ENCODE measurements around the gene ZNF891.

The ZNF891 gene

DNA sequence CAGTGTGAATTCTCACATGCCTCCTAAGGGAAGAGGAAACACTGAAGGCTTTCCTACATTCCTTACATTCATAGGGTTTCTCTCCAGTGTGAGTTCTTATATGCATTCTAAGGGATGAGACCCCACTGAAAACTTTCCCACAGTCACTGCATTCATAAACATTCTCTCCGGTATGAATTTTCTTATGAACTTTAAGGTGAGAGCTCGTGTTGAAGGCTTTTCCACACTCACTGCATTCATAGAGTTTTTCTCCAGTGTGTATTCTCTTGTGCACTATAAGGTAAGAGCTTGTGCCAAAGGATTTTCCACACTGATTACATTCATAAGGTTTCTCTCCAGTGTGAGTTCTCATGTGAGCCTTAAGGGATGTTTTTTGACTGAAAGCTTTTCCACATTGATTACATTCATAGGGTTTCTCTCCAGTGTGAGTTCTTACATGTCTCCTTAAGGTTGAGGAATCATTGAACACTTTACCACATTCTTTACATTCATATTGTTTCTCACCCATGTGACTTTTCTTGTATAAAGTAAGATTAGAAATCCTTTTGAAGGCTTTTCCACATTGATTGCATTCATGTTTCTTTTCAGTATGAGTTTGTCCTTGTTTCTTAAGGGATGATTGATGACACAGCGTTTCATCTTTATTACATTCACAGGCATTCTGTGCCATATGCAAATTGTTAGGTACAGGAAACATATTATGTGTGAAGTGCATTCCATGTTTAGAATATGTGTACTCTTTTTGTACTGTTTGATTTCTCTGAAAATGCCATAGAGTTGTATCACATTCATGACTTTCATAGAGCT, 9.5 kb downstream of the ZNF891 start:
- no peak for DNase-seq
- Mint-ChIP-seq H3K4me1 (no peaks in the 10 kb centered on the region), H3K4me3 (no peak overlapping the region), H3K27ac (no peak overlapping the region), H3K9me3 (peaks cover 99% of the 10 kb centered on the region), H3K36me3 (ENCODE audit: low read depth) (peaks cover 100% of the 10 kb centered on the region), H3K27me3 (ENCODE audit: low read depth, poor library complexity) (peaks cover 6% of the 10 kb centered on the region)
- TF ChIP-seq, protein P1, sequence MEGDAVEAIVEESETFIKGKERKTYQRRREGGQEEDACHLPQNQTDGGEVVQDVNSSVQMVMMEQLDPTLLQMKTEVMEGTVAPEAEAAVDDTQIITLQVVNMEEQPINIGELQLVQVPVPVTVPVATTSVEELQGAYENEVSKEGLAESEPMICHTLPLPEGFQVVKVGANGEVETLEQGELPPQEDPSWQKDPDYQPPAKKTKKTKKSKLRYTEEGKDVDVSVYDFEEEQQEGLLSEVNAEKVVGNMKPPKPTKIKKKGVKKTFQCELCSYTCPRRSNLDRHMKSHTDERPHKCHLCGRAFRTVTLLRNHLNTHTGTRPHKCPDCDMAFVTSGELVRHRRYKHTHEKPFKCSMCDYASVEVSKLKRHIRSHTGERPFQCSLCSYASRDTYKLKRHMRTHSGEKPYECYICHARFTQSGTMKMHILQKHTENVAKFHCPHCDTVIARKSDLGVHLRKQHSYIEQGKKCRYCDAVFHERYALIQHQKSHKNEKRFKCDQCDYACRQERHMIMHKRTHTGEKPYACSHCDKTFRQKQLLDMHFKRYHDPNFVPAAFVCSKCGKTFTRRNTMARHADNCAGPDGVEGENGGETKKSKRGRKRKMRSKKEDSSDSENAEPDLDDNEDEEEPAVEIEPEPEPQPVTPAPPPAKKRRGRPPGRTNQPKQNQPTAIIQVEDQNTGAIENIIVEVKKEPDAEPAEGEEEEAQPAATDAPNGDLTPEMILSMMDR (IDR thresholded peaks at IDR 0.05): no peak

DNA sequence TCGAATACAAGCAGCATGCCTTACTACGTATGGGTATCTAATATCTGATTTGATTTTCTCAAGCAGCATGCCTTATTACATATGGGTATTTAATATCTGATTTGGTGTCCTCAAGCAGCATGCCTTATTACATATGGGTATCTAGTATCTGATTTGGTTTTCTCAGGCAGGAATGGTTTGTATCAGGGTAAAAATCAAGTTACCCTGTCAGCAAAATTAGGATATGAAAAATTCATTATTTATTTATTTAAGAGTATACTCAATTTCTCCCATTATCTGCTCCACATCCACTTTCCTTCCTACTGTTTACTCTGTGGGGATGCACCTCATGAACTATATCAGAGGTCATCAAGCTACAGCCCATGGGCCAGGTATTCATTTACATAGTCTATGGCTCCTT, 21.9 kb downstream of the ZNF891 start:
- Mint-ChIP-seq H3K27ac (no peak overlapping the region), H3K9me3 (peaks cover 13% of the 10 kb centered on the region), H3K36me3 (ENCODE audit: low read depth) (peaks cover 97% of the 10 kb centered on the region), H3K4me3 (no peak overlapping the region), H3K4me1 (no peaks in the 10 kb centered on the region), H3K27me3 (ENCODE audit: low read depth, poor library complexity) (peaks cover 3% of the 10 kb centered on the region)
- TF ChIP-seq, protein P1 (IDR thresholded peaks at IDR 0.05): no peak
- no peak for DNase-seq

DNA sequence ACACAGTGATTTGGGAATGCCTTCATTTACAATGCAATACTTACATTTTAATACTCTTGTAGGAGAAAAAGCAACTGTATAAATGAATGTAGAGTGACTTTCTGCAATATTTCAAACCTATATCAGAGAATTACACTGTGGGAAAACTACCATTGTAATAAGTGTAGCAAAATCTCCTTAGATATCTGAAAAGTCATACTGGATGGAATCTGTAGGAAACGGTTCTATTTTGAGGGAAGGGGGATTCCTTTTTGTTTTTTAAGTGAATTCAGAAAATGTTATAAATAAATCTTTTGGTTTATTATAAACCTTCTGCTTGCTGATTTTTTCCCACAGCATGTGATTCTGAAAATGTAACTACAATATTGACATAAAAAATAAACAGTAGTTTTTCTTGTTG, 23.0 kb downstream of the ZNF891 start:
- no peaks in the 10 kb centered on the region for H3K27me3 Mint-ChIP-seq (ENCODE audit: low read depth, poor library complexity)
- no peak overlapping the region for H3K4me3 Mint-ChIP-seq
- H3K36me3 Mint-ChIP-seq (ENCODE audit: low read depth): peaks cover 100% of the 10 kb centered on the region
- H3K9me3 Mint-ChIP-seq: peaks cover 5% of the 10 kb centered on the region
- no peak overlapping the region for H3K27ac Mint-ChIP-seq
- TF ChIP-seq, protein P1 (IDR thresholded peaks at IDR 0.05): no peak
- no peaks in the 10 kb centered on the region for H3K4me1 Mint-ChIP-seq
- no peak for DNase-seq

DNA sequence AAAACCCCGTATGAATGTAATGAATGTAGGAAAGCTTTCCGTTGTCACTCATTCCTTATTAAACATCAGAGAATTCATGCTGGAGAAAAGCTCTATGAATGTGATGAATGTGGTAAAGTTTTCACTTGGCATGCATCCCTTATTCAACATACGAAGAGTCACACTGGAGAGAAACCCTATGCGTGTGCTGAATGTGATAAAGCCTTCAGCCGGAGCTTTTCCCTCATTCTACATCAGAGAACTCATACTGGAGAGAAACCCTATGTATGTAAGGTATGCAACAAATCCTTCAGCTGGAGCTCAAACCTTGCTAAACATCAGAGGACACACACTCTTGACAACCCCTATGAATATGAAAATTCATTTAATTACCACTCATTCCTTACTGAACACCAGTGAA, 23.8 kb downstream of the ZNF891 start:
- H3K4me3 Mint-ChIP-seq: no peak overlapping the region
- no peak for DNase-seq
- H3K9me3 Mint-ChIP-seq: no peaks in the 10 kb centered on the region
- H3K27me3 Mint-ChIP-seq (ENCODE audit: low read depth, poor library complexity): no peaks in the 10 kb centered on the region
- H3K4me1 Mint-ChIP-seq: no peaks in the 10 kb centered on the region
- H3K27ac Mint-ChIP-seq: no peak overlapping the region
- TF ChIP-seq, protein P1 (IDR thresholded peaks at IDR 0.05): no peak
- peaks cover 100% of the 10 kb centered on the region for H3K36me3 Mint-ChIP-seq (ENCODE audit: low read depth)

DNA sequence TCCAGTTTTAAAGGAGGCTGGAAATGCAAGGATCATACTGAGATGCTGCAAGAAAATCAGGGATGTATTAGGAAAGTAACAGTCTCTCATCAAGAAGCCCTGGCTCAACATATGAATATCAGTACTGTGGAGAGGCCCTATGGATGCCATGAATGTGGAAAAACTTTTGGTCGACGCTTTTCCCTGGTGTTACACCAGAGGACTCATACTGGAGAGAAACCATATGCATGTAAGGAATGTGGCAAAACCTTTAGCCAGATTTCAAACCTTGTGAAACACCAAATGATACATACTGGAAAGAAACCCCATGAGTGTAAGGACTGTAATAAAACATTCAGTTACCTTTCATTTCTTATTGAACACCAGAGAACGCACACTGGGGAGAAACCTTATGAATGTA, 24.5 kb downstream of the ZNF891 start:
- Mint-ChIP-seq H3K9me3 (no peaks in the 10 kb centered on the region), H3K4me3 (no peak overlapping the region), H3K4me1 (no peaks in the 10 kb centered on the region), H3K36me3 (ENCODE audit: low read depth) (peaks cover 100% of the 10 kb centered on the region), H3K27me3 (ENCODE audit: low read depth, poor library complexity) (no peaks in the 10 kb centered on the region), H3K27ac (no peak overlapping the region)
- TF ChIP-seq, protein P1 (IDR thresholded peaks at IDR 0.05): no peak
- DNase-seq: no peak

DNA sequence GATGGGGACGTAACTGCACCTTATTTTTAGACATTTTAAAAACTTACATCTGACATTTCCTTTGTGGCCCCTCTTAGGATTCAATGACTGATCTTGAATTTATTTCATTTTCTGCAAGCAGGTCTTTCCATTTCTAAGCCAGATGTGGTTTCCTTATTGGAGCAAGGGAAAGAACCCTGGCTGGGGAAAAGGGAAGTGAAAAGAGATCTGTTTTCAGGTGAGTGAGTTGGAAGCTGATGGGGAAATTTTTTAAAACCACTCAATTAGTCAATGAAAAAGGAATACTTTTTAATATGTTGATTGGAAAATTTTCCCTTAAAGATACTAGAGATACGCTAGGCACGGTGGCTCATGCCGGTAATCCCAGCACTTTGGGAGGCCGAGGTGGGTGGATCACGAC, 46.7 kb downstream of the ZNF891 start:
- H3K27ac Mint-ChIP-seq: no peak overlapping the region
- peak overlapping the region; percentile 23 for H3K4me3 Mint-ChIP-seq
- no peaks in the 10 kb centered on the region for H3K9me3 Mint-ChIP-seq
- H3K36me3 Mint-ChIP-seq (ENCODE audit: low read depth): peaks cover 75% of the 10 kb centered on the region
- peaks cover 9% of the 10 kb centered on the region for H3K27me3 Mint-ChIP-seq (ENCODE audit: low read depth, poor library complexity)
- no peaks in the 10 kb centered on the region for H3K4me1 Mint-ChIP-seq
- DNase-seq: no peak
- TF ChIP-seq, protein P1 (IDR thresholded peaks at IDR 0.05): no peak

All from nephron progenitor cell (in vitro differentiated cells).